ENCODE measurements around the gene METAP2. TPM values are rescaled to one million over a fixed set of nuclear protein-coding genes. Genes with fewer than 3 reads are reported as not detected.

Gene METAP2
- total RNA-seq, 1 donor from 2014 or later, result 86.5 TPM

GRCh38 chr12:95548539-95549391, 74.8 kb downstream of the METAP2 start:
- no peak for DNase-seq (ENCODE audit: low read depth, low spot score)

- no peak for DNase-seq (ENCODE audit: low read depth, low spot score)
Measured at GRCh38 chr12:95549392-95550084, 75.6 kb downstream of the METAP2 start.

DNA sequence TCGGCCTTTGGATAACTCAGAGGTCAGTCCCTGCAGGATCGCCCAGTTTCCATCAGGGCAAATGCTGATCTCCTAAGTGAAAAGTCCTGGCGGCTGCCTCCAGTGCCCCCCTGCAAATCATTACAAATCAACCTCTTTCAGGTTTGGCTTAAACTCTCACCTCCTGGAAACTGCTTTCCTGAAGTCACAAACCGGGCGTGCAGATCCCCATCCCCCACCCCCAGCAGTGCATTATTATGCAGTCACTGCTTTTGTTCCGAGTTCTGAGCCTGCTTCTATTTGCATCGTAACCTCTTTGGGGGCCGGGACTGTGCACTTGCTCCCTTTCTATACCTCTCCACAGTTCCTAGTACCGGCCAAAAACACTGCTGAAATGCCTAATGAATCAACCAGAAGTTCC, 77.4 kb downstream of the METAP2 start, which contains the start of gene USP44:
TSS of gene USP44 (minus strand) at position 172 of the 400 bp plus-strand sequence. CDS start 17,220 bp downstream, outside the sequence.
- DNase-seq (ENCODE audit: low read depth, low spot score), result no peak

DNA sequence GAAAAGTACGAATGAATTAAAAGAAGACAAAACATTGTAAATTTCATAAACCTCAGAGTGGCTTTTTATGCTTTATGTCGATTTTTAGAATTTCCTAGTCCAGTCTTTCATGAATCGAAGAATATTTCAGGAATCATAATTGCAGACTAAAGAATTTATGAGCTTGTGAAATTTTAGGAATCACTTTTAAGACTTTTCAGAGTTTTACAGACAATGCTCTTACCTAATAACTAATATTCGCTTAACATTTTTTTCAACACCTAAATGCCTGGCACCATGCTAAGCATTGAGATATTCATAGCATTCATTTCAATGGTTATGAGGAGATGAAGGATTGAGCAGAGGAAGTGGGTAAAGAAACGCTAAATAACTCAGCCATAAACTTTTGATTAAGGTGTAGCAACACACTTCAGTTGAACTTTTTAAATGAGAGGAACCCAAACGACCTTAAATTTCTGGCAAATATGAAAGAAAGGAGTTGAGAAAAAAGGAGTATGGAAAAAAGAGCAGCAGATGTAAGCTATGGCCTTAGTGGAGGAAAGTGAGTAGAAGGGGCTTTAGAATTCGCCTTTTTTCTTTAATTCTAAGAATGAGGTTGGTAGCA, 78.1 kb downstream of the METAP2 start:
- DNase-seq (ENCODE audit: low read depth, low spot score), result no peak

GRCh38 chr12:95553197-95553943, 79.4 kb downstream of the METAP2 start:
- DNase-seq (ENCODE audit: low read depth, low spot score), result no peak

DNA sequence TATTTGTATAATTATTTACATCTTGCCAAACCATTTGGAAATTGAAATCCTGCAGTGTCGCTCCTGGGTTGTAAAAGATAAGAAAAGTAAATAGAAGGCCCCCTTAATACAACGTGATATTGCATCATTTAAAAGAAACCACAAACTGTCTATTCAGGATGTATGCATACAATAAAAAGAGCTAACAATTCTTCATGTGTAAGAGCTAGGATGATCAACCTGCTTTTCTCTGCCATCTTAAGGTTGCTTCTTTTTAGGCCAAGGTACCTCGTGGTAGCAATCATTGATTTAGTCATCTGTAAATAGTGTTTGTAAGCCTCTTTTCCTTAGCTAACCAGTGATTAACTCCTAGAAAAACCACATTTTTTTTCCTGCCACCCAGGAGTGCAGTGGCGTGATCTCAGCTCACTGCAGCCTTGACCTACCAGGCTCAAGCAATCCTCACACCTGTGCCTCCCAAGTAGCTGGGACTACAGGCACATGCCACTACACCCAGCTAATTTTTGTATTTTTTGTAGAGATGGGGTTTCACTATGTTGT, 80.7 kb downstream of the METAP2 start:
- DNase-seq (ENCODE audit: low read depth, low spot score), result no peak

GRCh38 chr12:95557625-95558024, 83.7 kb downstream of the METAP2 start:
- DNase-seq (ENCODE audit: low read depth, low spot score), result no peak

Other genes starting within 250 kb of the METAP2 start
- 0.53 and 1.1 TPM in 2 replicates for gene USP44, start 77.3 kb downstream of the METAP2 start, total RNA-seq

Data from pulmonary artery endothelial cell (primary cell).